ENCODE measurements around the gene WDR47. TPM values are rescaled to one million over a fixed set of nuclear protein-coding genes. Genes with fewer than 3 reads are reported as not detected.

Gene WDR47
- 6.8 TPM for polyA plus RNA-seq (2013, experiment 1 of 4)
- 6.1 TPM for polyA plus RNA-seq (2013, experiment 2 of 4)
- polyA plus RNA-seq (2013, experiment 3 of 4): 6.1 TPM
- 7.3 TPM for polyA plus RNA-seq (2013, experiment 4 of 4)

- peaks cover 6% of the 10 kb centered on the region for H3K4me1 ChIP-seq (ENCODE audit: control insufficient read depth, insufficient read depth, low read length)
- peak within 1 kb of the TSS; percentile 70 for H3K27ac ChIP-seq (ENCODE audit: insufficient read depth, low read depth, low read length, poor library complexity, severe bottlenecking)
- no peaks in the 10 kb centered on the region for H3K27me3 ChIP-seq (ENCODE audit: control insufficient read depth, insufficient read depth, low read length, poor library complexity, severe bottlenecking)
- H3K9me3 ChIP-seq (ENCODE audit: control insufficient read depth, low read length): no peaks in the 10 kb centered on the region
- WGBS, 2 experiments: 0% methylated on average over 90 of the region's 90 CpGs
- H3K36me3 ChIP-seq (ENCODE audit: control insufficient read depth, insufficient read depth, low read length): no peaks in the 10 kb centered on the region
- H3K4me3 ChIP-seq (ENCODE audit: insufficient read depth, low read depth, low read length): peak within 1 kb of the TSS; percentile 95
These were observed at the start of gene WDR47 for GRCh38 chr1:109041621-109042468. Gene WDR47, minus strand, starts transcription at chr1:109042102. Its CDS starts 18,590 bp downstream, at chr1:109023512.

- Histone ChIP-seq H3K9me3 (ENCODE audit: control insufficient read depth, low read length) (no peaks in the 10 kb centered on the region), H3K4me3 (ENCODE audit: insufficient read depth, low read depth, low read length) (peak overlapping the region; percentile 91), H3K27ac (ENCODE audit: insufficient read depth, low read depth, low read length, poor library complexity, severe bottlenecking) (peak overlapping the region; percentile 76), H3K4me1 (ENCODE audit: control insufficient read depth, insufficient read depth, low read length) (peaks cover 5% of the 10 kb centered on the region), H3K36me3 (ENCODE audit: control insufficient read depth, insufficient read depth, low read length) (no peaks in the 10 kb centered on the region), H3K27me3 (ENCODE audit: control insufficient read depth, insufficient read depth, low read length, poor library complexity, severe bottlenecking) (no peaks in the 10 kb centered on the region)
- WGBS, 2 experiments: 5 to 7% methylated on average over 13 of the region's 13 CpGs
These were observed 49.4 kb upstream of the WDR47 start for GRCh38 chr1:109091078-109091838.

- WGBS, 2 experiments: 18% methylated on average over 67 of the region's 67 CpGs
- H3K27ac ChIP-seq (ENCODE audit: insufficient read depth, low read depth, low read length, poor library complexity, severe bottlenecking): peak within 1 kb of the TSS; percentile 76
- H3K27me3 ChIP-seq (ENCODE audit: control insufficient read depth, insufficient read depth, low read length, poor library complexity, severe bottlenecking): no peaks in the 10 kb centered on the region
- no peaks in the 10 kb centered on the region for H3K9me3 ChIP-seq (ENCODE audit: control insufficient read depth, low read length)
- no peaks in the 10 kb centered on the region for H3K36me3 ChIP-seq (ENCODE audit: control insufficient read depth, insufficient read depth, low read length)
- H3K4me1 ChIP-seq (ENCODE audit: control insufficient read depth, insufficient read depth, low read length): peaks cover 5% of the 10 kb centered on the region
- H3K4me3 ChIP-seq (ENCODE audit: insufficient read depth, low read depth, low read length): peak within 1 kb of the TSS; percentile 91
These were observed 48.5 kb upstream of the WDR47 start, which contains the start of gene TMEM167B for GRCh38 chr1:109090196-109091077. Gene TMEM167B, plus strand, starts transcription at chr1:109090764. Its CDS starts 109 bp downstream, at chr1:109090873.

GRCh38 chr1:109089242-109090015, 47.5 kb upstream of the WDR47 start:
- H3K36me3 ChIP-seq (ENCODE audit: control insufficient read depth, insufficient read depth, low read length): no peaks in the 10 kb centered on the region
- H3K4me1 ChIP-seq (ENCODE audit: control insufficient read depth, insufficient read depth, low read length): peaks cover 5% of the 10 kb centered on the region
- no peaks in the 10 kb centered on the region for H3K27me3 ChIP-seq (ENCODE audit: control insufficient read depth, insufficient read depth, low read length, poor library complexity, severe bottlenecking)
- peak overlapping the region; percentile 17 for H3K27ac ChIP-seq (ENCODE audit: insufficient read depth, low read depth, low read length, poor library complexity, severe bottlenecking)
- no peak overlapping the region for H3K4me3 ChIP-seq (ENCODE audit: insufficient read depth, low read depth, low read length)
- H3K9me3 ChIP-seq (ENCODE audit: control insufficient read depth, low read length): no peaks in the 10 kb centered on the region
- 83 to 89% methylated on average over 31 of the region's 31 CpGs for WGBS, 2 experiments

- no peaks in the 10 kb centered on the region for H3K27me3 ChIP-seq (ENCODE audit: control insufficient read depth, insufficient read depth, low read length, poor library complexity, severe bottlenecking)
- H3K9me3 ChIP-seq (ENCODE audit: control insufficient read depth, low read length): no peaks in the 10 kb centered on the region
- no peak overlapping the region for H3K4me3 ChIP-seq (ENCODE audit: insufficient read depth, low read depth, low read length)
- no peak overlapping the region for H3K27ac ChIP-seq (ENCODE audit: insufficient read depth, low read depth, low read length, poor library complexity, severe bottlenecking)
- H3K4me1 ChIP-seq (ENCODE audit: control insufficient read depth, insufficient read depth, low read length): no peaks in the 10 kb centered on the region
- H3K36me3 ChIP-seq (ENCODE audit: control insufficient read depth, insufficient read depth, low read length): no peaks in the 10 kb centered on the region
- 92% methylated on average over 13 of the region's 13 CpGs for WGBS, 2 experiments
These were observed 42.9 kb upstream of the WDR47 start for GRCh38 chr1:109084563-109085517.

GRCh38 chr1:109083923-109084322, 42.0 kb upstream of the WDR47 start:
- H3K27ac ChIP-seq (ENCODE audit: insufficient read depth, low read depth, low read length, poor library complexity, severe bottlenecking): peak overlapping the region; percentile 52
- no peak overlapping the region for H3K4me3 ChIP-seq (ENCODE audit: insufficient read depth, low read depth, low read length)
- no peaks in the 10 kb centered on the region for H3K36me3 ChIP-seq (ENCODE audit: control insufficient read depth, insufficient read depth, low read length)
- no peaks in the 10 kb centered on the region for H3K9me3 ChIP-seq (ENCODE audit: control insufficient read depth, low read length)
- WGBS, 2 experiments: 69 to 89% methylated on average over 1 of the region's 1 CpG
- no peaks in the 10 kb centered on the region for H3K27me3 ChIP-seq (ENCODE audit: control insufficient read depth, insufficient read depth, low read length, poor library complexity, severe bottlenecking)
- no peaks in the 10 kb centered on the region for H3K4me1 ChIP-seq (ENCODE audit: control insufficient read depth, insufficient read depth, low read length)

GRCh38 chr1:109083501-109083900, 41.6 kb upstream of the WDR47 start:
- Histone ChIP-seq H3K4me3 (ENCODE audit: insufficient read depth, low read depth, low read length) (no peak overlapping the region), H3K4me1 (ENCODE audit: control insufficient read depth, insufficient read depth, low read length) (no peaks in the 10 kb centered on the region), H3K27me3 (ENCODE audit: control insufficient read depth, insufficient read depth, low read length, poor library complexity, severe bottlenecking) (no peaks in the 10 kb centered on the region), H3K27ac (ENCODE audit: insufficient read depth, low read depth, low read length, poor library complexity, severe bottlenecking) (peak overlapping the region; percentile 52), H3K9me3 (ENCODE audit: control insufficient read depth, low read length) (no peaks in the 10 kb centered on the region), H3K36me3 (ENCODE audit: control insufficient read depth, insufficient read depth, low read length) (no peaks in the 10 kb centered on the region)
- 82 to 93% methylated on average over 3 of the region's 3 CpGs for WGBS, 2 experiments

GRCh38 chr1:109080441-109081082, 38.7 kb upstream of the WDR47 start:
- 90 to 91% methylated on average over 4 to 5 of the region's 5 CpGs for WGBS, 2 experiments
- Histone ChIP-seq H3K27ac (ENCODE audit: insufficient read depth, low read depth, low read length, poor library complexity, severe bottlenecking) (no peak overlapping the region), H3K36me3 (ENCODE audit: control insufficient read depth, insufficient read depth, low read length) (no peaks in the 10 kb centered on the region), H3K9me3 (ENCODE audit: control insufficient read depth, low read length) (no peaks in the 10 kb centered on the region), H3K27me3 (ENCODE audit: control insufficient read depth, insufficient read depth, low read length, poor library complexity, severe bottlenecking) (no peaks in the 10 kb centered on the region), H3K4me3 (ENCODE audit: insufficient read depth, low read depth, low read length) (no peak overlapping the region), H3K4me1 (ENCODE audit: control insufficient read depth, insufficient read depth, low read length) (no peaks in the 10 kb centered on the region)

All from ectodermal cell (in vitro differentiated cells).